ENCODE measurements around the gene GDPGP1. TPM values are rescaled to one million over a fixed set of nuclear protein-coding genes. Genes with fewer than 3 reads are reported as not detected.
A peak's percentile ranks its signal among the peaks of the same experiment; 100 is the strongest.

The GDPGP1 gene
- total RNA-seq, 1 donor from 2014 or later, result 5.6 TPM

- DNase-seq (ENCODE audit: low spot score) (no peak), ATAC-seq (no peak)
Measured at GRCh38 chr15:90203922-90204321, 30.1 kb upstream of the GDPGP1 start.

GRCh38 chr15:90205050-90205848, 28.8 kb upstream of the GDPGP1 start:
- no peak for ATAC-seq
- DNase-seq (ENCODE audit: low spot score), result no peak

GRCh38 chr15:90205886-90206285, 28.1 kb upstream of the GDPGP1 start:
- ATAC-seq (peak; percentile 68), DNase-seq (ENCODE audit: low spot score) (peak; percentile 74)

- DNase-seq (ENCODE audit: low spot score) (no peak), ATAC-seq (peak; percentile 64)
Measured at GRCh38 chr15:90207252-90207651, 26.8 kb upstream of the GDPGP1 start.

GRCh38 chr15:90208356-90208755, 25.7 kb upstream of the GDPGP1 start:
- DNase-seq (ENCODE audit: low spot score), result no peak
- ATAC-seq, result no peak

- ATAC-seq, result no peak
- no peak for DNase-seq (ENCODE audit: low spot score)
Measured at GRCh38 chr15:90209591-90209990, 24.4 kb upstream of the GDPGP1 start.

- DNase-seq (ENCODE audit: low spot score), result no peak
- ATAC-seq, result no peak
Measured at GRCh38 chr15:90210593-90210992, 23.4 kb upstream of the GDPGP1 start.

- DNase-seq (ENCODE audit: low spot score), result no peak
- ATAC-seq, result no peak
Measured at GRCh38 chr15:90211009-90211408, 23.0 kb upstream of the GDPGP1 start.

GRCh38 chr15:90211440-90212143, 22.4 kb upstream of the GDPGP1 start:
- ATAC-seq (peak; percentile 60), DNase-seq (ENCODE audit: low spot score) (no peak)

GRCh38 chr15:90212221-90213098, 21.5 kb upstream of the GDPGP1 start:
- ATAC-seq, result no peak
- DNase-seq (ENCODE audit: low spot score), result no peak

GRCh38 chr15:90213122-90213817, 20.7 kb upstream of the GDPGP1 start:
- DNase-seq (ENCODE audit: low spot score), result peak; percentile 67
- peak; percentile 77 for ATAC-seq

- DNase-seq (ENCODE audit: low spot score), result no peak
- no peak for ATAC-seq
Measured at GRCh38 chr15:90213818-90214204, 20.2 kb upstream of the GDPGP1 start.

- ATAC-seq, result no peak
- DNase-seq (ENCODE audit: low spot score), result no peak
Measured at GRCh38 chr15:90214553-90215196, 19.3 kb upstream of the GDPGP1 start.

GRCh38 chr15:90217671-90218394, 16.2 kb upstream of the GDPGP1 start:
- ATAC-seq (no peak), DNase-seq (ENCODE audit: low spot score) (no peak)

GRCh38 chr15:90219421-90220141, 14.4 kb upstream of the GDPGP1 start:
- peak; percentile 57 for ATAC-seq
- DNase-seq (ENCODE audit: low spot score), result no peak

GRCh38 chr15:90221246-90221900, 12.6 kb upstream of the GDPGP1 start:
- peak; percentile 83 for DNase-seq (ENCODE audit: low spot score)
- peak; percentile 96 for ATAC-seq

- ATAC-seq, result no peak
Measured at GRCh38 chr15:90222547-90222946, 11.5 kb upstream of the GDPGP1 start.

GRCh38 chr15:90223441-90224165, 10.4 kb upstream of the GDPGP1 start:
- no peak for ATAC-seq

More at GRCh38 chr15:90222547-90222946, 11.5 kb upstream of the GDPGP1 start:
- DNase-seq (ENCODE audit: low spot score), result no peak

More at GRCh38 chr15:90223441-90224165, 10.4 kb upstream of the GDPGP1 start:
- DNase-seq (ENCODE audit: low spot score), result no peak

All from left lobe of liver (tissue), 2 donors.